Neural crest cell (in vitro differentiated cells): ENCODE data around the gene NDUFS6. TPM values are rescaled to one million over a fixed set of nuclear protein-coding genes. Genes with fewer than 3 reads are reported as not detected.

Experiments used
- DNase-seq: peaks from one replicate; pipeline ENCODE4 v3.0.0; 2021; ENCODE audit warnings: low read depth, mixed read lengths, low spot score
- H3K27ac Mint-ChIP-seq: one replicate; pipeline ENCODE4 v1.8.0; 2021; ENCODE audit warnings: mild to moderate bottlenecking, mixed read lengths; ENCODE audit not compliant: unreplicated experiment
- H3K27me3 Mint-ChIP-seq: 2 replicates; pipeline ENCODE4 v1.8.0; 2021; ENCODE audit warnings: low read depth, mild to moderate bottlenecking, mixed read lengths
- H3K36me3 Mint-ChIP-seq: 2 replicates; pipeline ENCODE4 v1.8.0; 2021; ENCODE audit warnings: low read depth, mild to moderate bottlenecking, mixed read lengths
- H3K4me1 Mint-ChIP-seq: 2 replicates; pipeline ENCODE4 v1.8.0; 2021; ENCODE audit warnings: mixed read lengths
- H3K4me3 Mint-ChIP-seq: one replicate; pipeline ENCODE4 v1.8.0; 2021; ENCODE audit warnings: mild to moderate bottlenecking, mixed read lengths
- H3K9me3 Mint-ChIP-seq: 2 replicates; pipeline ENCODE4 v1.8.0; 2021; ENCODE audit warnings: mixed read lengths
- total RNA-seq: library from RNA; stranded (reverse); gene quantifications from 2 replicates; pipeline ENCODE4 v1.2.1, GENCODE V29; 2021
- TF ChIP-seq, protein P1 (sequence below): fragments of 200-600 bp; sonication (generic); conservative IDR thresholded peaks from 2 replicates; pipeline ENCODE4 v1.5.0; 2021; ENCODE audit warnings: antibody characterized with exemption, mild to moderate bottlenecking

NDUFS6 gene
- total RNA-seq, 1 donor from 2014 or later, result 50.2 TPM

DNA sequence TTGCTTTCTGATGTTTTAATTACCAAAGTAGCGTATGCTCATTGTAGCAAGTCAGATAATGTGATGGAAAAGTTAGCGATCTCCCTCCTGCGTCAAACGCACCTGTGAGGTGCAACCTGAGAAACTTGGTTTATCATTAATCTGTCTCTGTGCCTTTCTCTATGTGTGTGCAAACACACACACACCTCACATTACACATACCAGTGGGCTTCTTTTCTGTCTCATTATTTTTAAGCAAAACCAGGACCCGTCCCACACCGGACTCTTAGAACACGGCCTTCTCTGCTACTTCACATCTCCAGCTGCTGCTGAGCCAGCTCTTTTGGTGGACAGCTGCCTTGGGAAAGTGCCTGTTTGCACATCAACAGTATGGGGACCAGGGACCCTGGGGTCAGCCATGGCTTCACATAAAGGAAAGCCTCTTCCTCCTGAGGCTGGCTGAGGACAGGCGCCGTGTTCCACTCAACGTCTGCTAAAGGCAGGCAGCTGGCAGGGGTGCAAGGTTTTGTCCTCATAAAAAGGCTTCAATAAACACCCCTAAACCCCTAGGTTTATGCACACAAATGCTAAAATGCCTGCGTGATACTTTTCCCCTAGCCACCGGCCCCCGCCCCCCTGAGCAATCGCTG, 45.8 kb upstream of the NDUFS6 start:
- TF ChIP-seq, protein P1, sequence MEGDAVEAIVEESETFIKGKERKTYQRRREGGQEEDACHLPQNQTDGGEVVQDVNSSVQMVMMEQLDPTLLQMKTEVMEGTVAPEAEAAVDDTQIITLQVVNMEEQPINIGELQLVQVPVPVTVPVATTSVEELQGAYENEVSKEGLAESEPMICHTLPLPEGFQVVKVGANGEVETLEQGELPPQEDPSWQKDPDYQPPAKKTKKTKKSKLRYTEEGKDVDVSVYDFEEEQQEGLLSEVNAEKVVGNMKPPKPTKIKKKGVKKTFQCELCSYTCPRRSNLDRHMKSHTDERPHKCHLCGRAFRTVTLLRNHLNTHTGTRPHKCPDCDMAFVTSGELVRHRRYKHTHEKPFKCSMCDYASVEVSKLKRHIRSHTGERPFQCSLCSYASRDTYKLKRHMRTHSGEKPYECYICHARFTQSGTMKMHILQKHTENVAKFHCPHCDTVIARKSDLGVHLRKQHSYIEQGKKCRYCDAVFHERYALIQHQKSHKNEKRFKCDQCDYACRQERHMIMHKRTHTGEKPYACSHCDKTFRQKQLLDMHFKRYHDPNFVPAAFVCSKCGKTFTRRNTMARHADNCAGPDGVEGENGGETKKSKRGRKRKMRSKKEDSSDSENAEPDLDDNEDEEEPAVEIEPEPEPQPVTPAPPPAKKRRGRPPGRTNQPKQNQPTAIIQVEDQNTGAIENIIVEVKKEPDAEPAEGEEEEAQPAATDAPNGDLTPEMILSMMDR, result no peak
- no peak overlapping the region for H3K27ac Mint-ChIP-seq
- no peak overlapping the region for H3K4me3 Mint-ChIP-seq
- H3K9me3 Mint-ChIP-seq, result no peaks in the 10 kb centered on the region
- no peaks in the 10 kb centered on the region for H3K36me3 Mint-ChIP-seq
- DNase-seq, result no peak
- H3K27me3 Mint-ChIP-seq, result no peaks in the 10 kb centered on the region
- H3K4me1 Mint-ChIP-seq, result peaks cover 13% of the 10 kb centered on the region

DNA sequence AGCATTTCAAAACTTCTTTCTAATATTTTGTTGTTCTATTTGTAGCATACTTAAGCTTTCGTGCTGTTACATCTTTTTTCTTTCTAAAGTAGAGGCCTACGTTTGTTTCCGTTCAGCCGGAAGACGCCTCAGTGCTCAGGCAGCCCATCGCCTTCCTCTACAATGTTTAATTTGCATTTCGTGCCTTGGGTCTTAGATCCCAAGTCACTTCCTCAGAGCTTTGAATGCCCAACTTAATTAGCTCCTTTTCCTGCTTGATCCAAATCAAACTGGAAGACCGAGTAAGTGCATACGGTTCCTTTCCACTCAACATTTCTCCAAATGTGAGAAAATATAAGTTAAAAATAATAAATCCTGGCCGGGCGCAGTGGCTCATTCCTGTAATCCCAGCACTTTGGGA, 44.7 kb upstream of the NDUFS6 start:
- no peak for DNase-seq
- TF ChIP-seq, protein P1, result no peak
- no peak overlapping the region for H3K4me3 Mint-ChIP-seq
- H3K4me1 Mint-ChIP-seq, result peaks cover 13% of the 10 kb centered on the region
- no peak overlapping the region for H3K27ac Mint-ChIP-seq
- H3K9me3 Mint-ChIP-seq, result no peaks in the 10 kb centered on the region
- no peaks in the 10 kb centered on the region for H3K27me3 Mint-ChIP-seq
- H3K36me3 Mint-ChIP-seq, result no peaks in the 10 kb centered on the region

DNA sequence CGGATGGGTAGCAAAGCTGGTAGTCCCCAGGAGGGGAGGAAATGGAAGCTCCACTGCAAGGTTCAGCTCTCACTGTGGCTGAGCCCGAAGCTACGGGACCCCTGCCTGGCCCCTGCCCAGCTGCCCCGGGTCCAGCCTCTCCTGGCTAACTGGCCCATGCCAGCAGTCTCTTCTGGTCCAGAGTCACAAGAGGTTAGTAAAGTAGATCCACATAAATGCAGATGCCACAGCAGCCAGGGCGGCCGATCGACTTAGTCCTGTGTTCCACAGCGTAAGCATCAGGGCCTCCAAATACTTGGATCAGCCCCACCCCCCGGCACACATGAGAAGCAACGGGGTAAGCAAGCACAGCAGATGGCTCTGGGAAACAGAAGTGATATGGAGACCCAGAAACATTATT, 43.7 kb upstream of the NDUFS6 start:
- Mint-ChIP-seq H3K9me3 (no peaks in the 10 kb centered on the region), H3K4me3 (no peak overlapping the region), H3K27ac (no peak overlapping the region), H3K36me3 (no peaks in the 10 kb centered on the region), H3K4me1 (peaks cover 13% of the 10 kb centered on the region), H3K27me3 (no peaks in the 10 kb centered on the region)
- no peak for DNase-seq
- TF ChIP-seq, protein P1, result no peak

DNA sequence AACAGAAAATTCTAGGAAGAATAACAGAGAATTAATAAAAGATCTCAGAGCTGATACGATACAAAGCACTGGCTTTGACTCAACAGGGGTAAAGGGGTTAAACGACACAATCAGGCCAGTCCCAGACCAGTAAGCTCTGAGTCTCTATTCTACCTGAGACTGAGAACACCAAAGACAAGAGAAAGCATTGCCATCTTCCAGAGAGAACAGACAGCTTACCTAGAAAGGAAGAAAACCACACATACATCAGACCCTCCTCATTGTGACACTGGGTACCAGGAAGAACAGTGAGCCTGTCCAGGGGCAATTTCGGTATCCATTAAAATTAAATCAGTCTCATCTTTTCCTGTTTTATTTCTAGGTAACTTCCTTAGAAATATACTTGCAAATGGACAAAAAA, 42.6 kb upstream of the NDUFS6 start:
- TF ChIP-seq, protein P1, result no peak
- Mint-ChIP-seq H3K4me1 (peaks cover 18% of the 10 kb centered on the region), H3K9me3 (no peaks in the 10 kb centered on the region), H3K27ac (no peak overlapping the region), H3K27me3 (no peaks in the 10 kb centered on the region), H3K36me3 (no peaks in the 10 kb centered on the region), H3K4me3 (no peak overlapping the region)
- no peak for DNase-seq

DNA sequence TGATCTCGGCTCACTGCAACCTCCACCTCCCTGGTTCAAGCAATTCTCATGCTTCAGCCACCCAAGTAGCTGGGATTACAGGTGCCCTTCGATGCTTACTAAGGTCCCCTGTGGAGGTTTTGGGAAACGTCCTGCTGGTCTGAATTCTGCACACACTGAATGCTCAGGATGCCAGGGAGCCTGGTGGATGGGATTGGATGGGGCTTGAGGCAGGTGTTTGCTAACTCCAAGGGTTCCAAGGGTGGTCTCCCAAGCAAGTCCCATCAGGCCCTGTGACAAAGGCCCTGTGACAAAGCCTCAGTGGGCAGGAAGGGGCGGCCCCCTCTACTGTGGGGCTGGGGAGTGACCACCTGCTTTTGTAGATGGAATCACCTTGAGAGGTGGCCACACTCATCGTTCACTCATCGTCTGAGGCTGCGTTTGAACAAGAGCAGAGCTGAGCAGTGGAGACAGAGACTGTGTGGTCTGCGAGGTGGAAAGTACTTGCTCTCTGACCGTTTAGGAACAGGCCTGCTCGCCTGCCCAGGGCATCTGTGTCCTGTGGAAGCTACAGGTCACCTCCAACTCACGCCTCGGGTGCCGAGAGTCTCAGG, 41.7 kb upstream of the NDUFS6 start:
- no peak for DNase-seq

More for the DNA sequence above, 41.7 kb upstream of the NDUFS6 start:
- Mint-ChIP-seq H3K36me3 (no peaks in the 10 kb centered on the region), H3K27me3 (no peaks in the 10 kb centered on the region), H3K4me1 (peaks cover 21% of the 10 kb centered on the region), H3K27ac (no peak overlapping the region), H3K4me3 (no peak overlapping the region), H3K9me3 (no peaks in the 10 kb centered on the region)
- TF ChIP-seq, protein P1, result no peak
